NT2/D1 (cell line): Measurements from ENCODE around the gene SAMD14.

Experiments
- YY1 ChIP-seq: IDR thresholded peaks from 2 replicates; pipeline ENCODE4 v1.6.1; 2011; ENCODE audit not compliant: insufficient read length, insufficient read depth
- ZNF274 ChIP-seq: IDR thresholded peaks from 2 replicates; pipeline ENCODE4 v1.6.1; 2011; ENCODE audit warnings: mild to moderate bottlenecking, low read depth, low read length

GRCh38 chr17:50094243-50094752 is 35.7 kb downstream of the SAMD14 start:
- TF ChIP-seq YY1 (no peak), ZNF274 (no peak)
